ENCODE results near the gene B4GAT1. TPM values are rescaled to one million over a fixed set of nuclear protein-coding genes. Genes with fewer than 3 reads are reported as not detected.

Gene B4GAT1
- polyA plus RNA-seq, 2 of the 4 experiments (the other 2 are of a cell fraction), result 11.0 to 18.0 TPM

DNA sequence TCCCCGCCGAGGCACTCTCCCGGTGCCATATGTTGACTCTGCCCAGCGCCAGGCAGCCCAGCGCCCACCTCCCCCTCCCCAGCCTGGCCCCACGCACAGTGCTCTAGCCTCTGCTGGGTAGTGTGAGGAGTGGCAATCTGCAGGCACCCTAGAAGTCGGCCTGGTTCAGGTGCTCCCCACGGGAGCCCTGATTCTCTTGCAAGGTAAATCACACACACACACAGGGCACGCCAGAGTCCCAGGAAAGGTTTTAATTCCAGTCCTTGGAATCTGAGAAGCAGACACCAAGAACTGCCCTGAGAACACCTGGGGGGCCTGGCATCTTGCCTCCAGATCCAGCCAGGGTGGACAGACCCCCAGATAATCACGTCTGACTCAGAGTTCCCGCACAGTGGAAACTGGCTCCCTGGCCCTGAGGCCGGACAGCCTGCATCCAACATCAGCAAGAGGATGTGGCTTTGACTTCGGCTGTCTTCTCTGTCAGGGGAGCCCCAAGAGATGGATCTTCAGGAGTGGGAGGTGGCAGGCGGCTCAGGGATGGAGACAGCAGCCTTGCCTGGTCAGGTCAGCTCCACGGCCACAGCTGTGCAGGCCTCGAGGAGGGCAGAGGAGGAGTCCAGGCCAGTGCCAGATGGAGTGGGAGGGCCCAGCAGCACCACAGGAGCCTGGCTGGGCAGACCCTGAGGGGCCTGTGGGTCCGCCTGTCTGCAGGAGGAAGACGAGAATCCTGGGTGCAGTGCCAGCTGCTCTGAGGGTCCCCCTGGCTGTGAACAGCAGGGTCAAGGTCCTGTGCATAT, 10.1 kb downstream of the B4GAT1 start:
- no peak for DNase-seq (ENCODE audit: low read depth in 1 of 2, low spot score in 1 of 2)
- Histone ChIP-seq H3K9me3 (no peaks in the 10 kb centered on the region), H3K4me2 (peak overlapping the region; percentile 92), H3K4me3 (no peak overlapping the region), H3K4me1 (peaks cover 26% of the 10 kb centered on the region), H3K27ac (peak overlapping the region; percentile 83 to 97)
- no peak for ATAC-seq
- ChIA-PET POLR2A (interaction anchor here (0.8 to 3.5 kb wide), 2 partner anchors 25 kb away, joined by 3 to 42 read pairs; no protein-coding TSS in a partner anchor), CTCF (interaction anchor here (0.7 to 8.7 kb wide), 9 partner anchors 7 to 79 kb away, joined by 3 to 247 read pairs (median 6); partner anchors contain the start of gene CD248)
- 56% methylated on average over 17 of the region's 18 CpGs for WGBS (ENCODE audit: missing lambda C conversion rate)
- TF ChIP-seq RFX5 (IDR thresholded peaks at IDR 0.05) (no peak), BHLHE40 (IDR thresholded peaks at IDR 0.05; ENCODE audit: low read depth, low read length) (no peak), MYC (IDR thresholded peaks at IDR 0.05; ENCODE audit: borderline replicate concordance, low read length) (no peak), EP300 (IDR thresholded peaks at IDR 0.05) (no peak), RARB (CRISPR knock-in tag; IDR thresholded peaks at IDR 0.05) (no peak), KDM5A (IDR thresholded peaks at IDR 0.05) (no peak), CHD2 (IDR thresholded peaks at IDR 0.05; ENCODE audit: low read length, partially characterized antibody) (no peak), ESRRA (IDR thresholded peaks at IDR 0.05; ENCODE audit: borderline replicate concordance, low read length) (no peak), TP53 (CRISPR knock-in tag; IDR thresholded peaks at IDR 0.05) (no peak)
- TF ChIP-seq, protein P1, sequence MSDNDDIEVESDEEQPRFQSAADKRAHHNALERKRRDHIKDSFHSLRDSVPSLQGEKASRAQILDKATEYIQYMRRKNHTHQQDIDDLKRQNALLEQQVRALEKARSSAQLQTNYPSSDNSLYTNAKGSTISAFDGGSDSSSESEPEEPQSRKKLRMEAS (IDR thresholded peaks at IDR 0.05), result no peak
- TF ChIP-seq, protein P2, sequence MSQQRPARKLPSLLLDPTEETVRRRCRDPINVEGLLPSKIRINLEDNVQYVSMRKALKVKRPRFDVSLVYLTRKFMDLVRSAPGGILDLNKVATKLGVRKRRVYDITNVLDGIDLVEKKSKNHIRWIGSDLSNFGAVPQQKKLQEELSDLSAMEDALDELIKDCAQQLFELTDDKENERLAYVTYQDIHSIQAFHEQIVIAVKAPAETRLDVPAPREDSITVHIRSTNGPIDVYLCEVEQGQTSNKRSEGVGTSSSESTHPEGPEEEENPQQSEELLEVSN (IDR thresholded peaks at IDR 0.05; ENCODE audit: borderline replicate concordance, low read depth), result no peak
- TF ChIP-seq, protein P3, sequence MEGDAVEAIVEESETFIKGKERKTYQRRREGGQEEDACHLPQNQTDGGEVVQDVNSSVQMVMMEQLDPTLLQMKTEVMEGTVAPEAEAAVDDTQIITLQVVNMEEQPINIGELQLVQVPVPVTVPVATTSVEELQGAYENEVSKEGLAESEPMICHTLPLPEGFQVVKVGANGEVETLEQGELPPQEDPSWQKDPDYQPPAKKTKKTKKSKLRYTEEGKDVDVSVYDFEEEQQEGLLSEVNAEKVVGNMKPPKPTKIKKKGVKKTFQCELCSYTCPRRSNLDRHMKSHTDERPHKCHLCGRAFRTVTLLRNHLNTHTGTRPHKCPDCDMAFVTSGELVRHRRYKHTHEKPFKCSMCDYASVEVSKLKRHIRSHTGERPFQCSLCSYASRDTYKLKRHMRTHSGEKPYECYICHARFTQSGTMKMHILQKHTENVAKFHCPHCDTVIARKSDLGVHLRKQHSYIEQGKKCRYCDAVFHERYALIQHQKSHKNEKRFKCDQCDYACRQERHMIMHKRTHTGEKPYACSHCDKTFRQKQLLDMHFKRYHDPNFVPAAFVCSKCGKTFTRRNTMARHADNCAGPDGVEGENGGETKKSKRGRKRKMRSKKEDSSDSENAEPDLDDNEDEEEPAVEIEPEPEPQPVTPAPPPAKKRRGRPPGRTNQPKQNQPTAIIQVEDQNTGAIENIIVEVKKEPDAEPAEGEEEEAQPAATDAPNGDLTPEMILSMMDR (IDR thresholded peaks at IDR 0.05), result no peak
- FAIRE-seq, result no peak

- peak; percentile 92 for FAIRE-seq
- Histone ChIP-seq H3K4me3 (peak within 1 kb of the TSS; percentile 56), H3K27ac (peak within 1 kb of the TSS; percentile 83 to 97), H3K4me2 (peak within 1 kb of the TSS; percentile 92), H3K4me1 (peaks cover 26% of the 10 kb centered on the region), H3K9me3 (no peaks in the 10 kb centered on the region)
- ChIA-PET CTCF (interaction anchor here (0.7 to 8.7 kb wide), 15 partner anchors 10 to 63 kb away, joined by 3 to 247 read pairs (median 4); partner anchors contain the start of genes B4GAT1, BRMS1, CD248 and TMEM151A), POLR2A (interaction anchor here (0.6 to 3.5 kb wide), 4 partner anchors 8 to 48 kb away, joined by 3 to 42 read pairs (median 8); partner anchors contain the start of genes BRMS1, CD248 and YIF1A)
- peak; percentile 86 to 93 for DNase-seq (ENCODE audit: low read depth in 1 of 2, low spot score in 1 of 2)
- ATAC-seq, result peak; percentile 74 to 86
- WGBS (ENCODE audit: missing lambda C conversion rate), result 5% methylated on average over 20 of the region's 22 CpGs
- TF ChIP-seq, protein P3 (IDR thresholded peaks at IDR 0.05), result peak; percentile 53
- TF ChIP-seq, protein P4, sequence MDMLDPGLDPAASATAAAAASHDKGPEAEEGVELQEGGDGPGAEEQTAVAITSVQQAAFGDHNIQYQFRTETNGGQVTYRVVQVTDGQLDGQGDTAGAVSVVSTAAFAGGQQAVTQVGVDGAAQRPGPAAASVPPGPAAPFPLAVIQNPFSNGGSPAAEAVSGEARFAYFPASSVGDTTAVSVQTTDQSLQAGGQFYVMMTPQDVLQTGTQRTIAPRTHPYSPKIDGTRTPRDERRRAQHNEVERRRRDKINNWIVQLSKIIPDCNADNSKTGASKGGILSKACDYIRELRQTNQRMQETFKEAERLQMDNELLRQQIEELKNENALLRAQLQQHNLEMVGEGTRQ (IDR thresholded peaks at IDR 0.05), result peak; percentile 11; the same call in 1 of the 2 replicates
- TF ChIP-seq, protein P1 (IDR thresholded peaks at IDR 0.05), result peak; percentile 77
- TF ChIP-seq FOXS1 (CRISPR knock-in tag; IDR thresholded peaks at IDR 0.05), result no peak
- TF ChIP-seq, protein P5, sequence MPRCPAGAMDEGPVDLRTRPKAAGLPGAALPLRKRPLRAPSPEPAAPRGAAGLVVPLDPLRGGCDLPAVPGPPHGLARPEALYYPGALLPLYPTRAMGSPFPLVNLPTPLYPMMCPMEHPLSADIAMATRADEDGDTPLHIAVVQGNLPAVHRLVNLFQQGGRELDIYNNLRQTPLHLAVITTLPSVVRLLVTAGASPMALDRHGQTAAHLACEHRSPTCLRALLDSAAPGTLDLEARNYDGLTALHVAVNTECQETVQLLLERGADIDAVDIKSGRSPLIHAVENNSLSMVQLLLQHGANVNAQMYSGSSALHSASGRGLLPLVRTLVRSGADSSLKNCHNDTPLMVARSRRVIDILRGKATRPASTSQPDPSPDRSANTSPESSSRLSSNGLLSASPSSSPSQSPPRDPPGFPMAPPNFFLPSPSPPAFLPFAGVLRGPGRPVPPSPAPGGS (IDR thresholded peaks at IDR 0.05), result 0 out of 3 replicates have a peak, but pooled peaks have one; percentile 8
- TF ChIP-seq RAD21 (conservative IDR thresholded peaks at IDR 0.05 in 1 of 2, IDR thresholded peaks at IDR 0.05 in 1 of 2), result peak; percentile 63 to 74; a peak in 4 of 5 replicates
- TF ChIP-seq, protein P6, sequence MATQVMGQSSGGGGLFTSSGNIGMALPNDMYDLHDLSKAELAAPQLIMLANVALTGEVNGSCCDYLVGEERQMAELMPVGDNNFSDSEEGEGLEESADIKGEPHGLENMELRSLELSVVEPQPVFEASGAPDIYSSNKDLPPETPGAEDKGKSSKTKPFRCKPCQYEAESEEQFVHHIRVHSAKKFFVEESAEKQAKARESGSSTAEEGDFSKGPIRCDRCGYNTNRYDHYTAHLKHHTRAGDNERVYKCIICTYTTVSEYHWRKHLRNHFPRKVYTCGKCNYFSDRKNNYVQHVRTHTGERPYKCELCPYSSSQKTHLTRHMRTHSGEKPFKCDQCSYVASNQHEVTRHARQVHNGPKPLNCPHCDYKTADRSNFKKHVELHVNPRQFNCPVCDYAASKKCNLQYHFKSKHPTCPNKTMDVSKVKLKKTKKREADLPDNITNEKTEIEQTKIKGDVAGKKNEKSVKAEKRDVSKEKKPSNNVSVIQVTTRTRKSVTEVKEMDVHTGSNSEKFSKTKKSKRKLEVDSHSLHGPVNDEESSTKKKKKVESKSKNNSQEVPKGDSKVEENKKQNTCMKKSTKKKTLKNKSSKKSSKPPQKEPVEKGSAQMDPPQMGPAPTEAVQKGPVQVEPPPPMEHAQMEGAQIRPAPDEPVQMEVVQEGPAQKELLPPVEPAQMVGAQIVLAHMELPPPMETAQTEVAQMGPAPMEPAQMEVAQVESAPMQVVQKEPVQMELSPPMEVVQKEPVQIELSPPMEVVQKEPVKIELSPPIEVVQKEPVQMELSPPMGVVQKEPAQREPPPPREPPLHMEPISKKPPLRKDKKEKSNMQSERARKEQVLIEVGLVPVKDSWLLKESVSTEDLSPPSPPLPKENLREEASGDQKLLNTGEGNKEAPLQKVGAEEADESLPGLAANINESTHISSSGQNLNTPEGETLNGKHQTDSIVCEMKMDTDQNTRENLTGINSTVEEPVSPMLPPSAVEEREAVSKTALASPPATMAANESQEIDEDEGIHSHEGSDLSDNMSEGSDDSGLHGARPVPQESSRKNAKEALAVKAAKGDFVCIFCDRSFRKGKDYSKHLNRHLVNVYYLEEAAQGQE (IDR thresholded peaks at IDR 0.05), result no peak
- TF ChIP-seq SMC3 (IDR thresholded peaks at IDR 0.05), result peak; percentile 37; the same call in 1 of the 3 replicates
- TF ChIP-seq, protein P2 (IDR thresholded peaks at IDR 0.05; ENCODE audit: borderline replicate concordance, low read depth), result peak; percentile 53; the same call in 1 of the 2 replicates
Measured at GRCh38 chr11:66336234-66337102, 11.0 kb downstream of the B4GAT1 start, which contains the start of gene RIN1. Gene RIN1, minus strand, starts transcription at chr11:66336434. Its CDS starts 32 bp downstream, at chr11:66336402.
